Measurements from ENCODE around the gene ILK.

ILK gene

DNA sequence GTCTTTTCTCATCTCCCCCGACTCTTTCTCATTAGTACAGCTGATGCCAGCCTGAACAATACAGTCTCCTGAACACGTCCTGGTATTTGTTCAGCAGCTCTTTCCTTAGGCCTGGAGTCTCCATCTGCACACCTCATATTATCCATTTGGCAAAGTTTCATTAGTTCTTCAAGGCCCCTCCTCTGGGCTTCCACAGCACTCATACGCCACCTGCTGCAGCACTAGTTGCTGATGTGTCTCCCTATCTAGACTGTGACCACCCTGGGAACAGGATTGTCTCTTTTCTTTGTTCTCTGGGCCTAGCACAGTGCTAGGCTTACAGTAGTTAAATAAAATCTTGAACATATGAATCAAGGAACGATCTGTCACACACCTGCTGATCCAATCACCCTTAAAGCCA lies 34.9 kb downstream of the ILK start:
- DNase-seq, result no peak

DNA sequence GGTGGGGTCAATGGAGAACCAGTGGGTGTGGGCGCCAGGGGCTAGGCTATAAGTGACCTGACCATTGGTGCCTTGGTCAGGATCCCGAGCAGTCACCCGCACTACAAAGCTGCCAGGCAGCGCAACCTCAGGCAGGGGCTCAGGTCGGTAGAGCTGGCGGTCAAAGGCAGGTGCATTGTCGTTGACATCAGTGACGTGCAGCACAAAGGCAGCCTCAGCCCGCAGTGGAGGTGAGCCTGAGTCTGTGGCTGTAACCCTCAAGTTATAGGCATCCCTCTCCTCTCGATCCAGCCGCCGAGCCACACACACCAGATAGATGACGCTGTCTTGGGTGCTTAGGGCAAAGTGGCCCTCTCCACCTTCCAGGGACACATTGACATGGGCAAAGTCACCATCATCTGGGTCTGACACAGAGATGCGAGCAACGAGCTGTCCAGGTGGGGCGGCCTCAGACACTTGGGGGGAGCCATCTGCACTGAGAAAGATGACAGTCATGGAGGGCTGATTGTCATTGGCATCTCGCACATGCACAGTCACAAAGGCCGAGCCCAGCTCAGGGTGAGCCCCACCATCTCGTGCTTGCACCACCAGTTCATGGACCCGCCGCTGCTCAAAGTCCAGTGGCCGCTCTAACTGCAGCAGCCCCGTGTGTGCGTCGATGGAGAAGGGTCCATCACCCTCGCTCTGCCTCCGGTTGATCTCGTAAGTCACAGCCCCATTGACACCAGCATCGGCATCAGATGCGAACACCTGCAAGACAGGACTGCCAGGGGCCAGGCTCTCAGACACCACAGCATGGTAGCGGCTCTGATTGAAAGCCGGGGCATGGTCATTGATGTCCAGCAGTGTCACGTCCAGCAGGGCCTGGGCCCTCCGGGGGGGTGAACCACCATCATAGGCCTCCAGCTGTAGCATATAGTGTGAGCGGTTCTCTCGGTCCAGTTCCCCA lies 36.7 kb downstream of the ILK start:
- no peak for DNase-seq

DNA sequence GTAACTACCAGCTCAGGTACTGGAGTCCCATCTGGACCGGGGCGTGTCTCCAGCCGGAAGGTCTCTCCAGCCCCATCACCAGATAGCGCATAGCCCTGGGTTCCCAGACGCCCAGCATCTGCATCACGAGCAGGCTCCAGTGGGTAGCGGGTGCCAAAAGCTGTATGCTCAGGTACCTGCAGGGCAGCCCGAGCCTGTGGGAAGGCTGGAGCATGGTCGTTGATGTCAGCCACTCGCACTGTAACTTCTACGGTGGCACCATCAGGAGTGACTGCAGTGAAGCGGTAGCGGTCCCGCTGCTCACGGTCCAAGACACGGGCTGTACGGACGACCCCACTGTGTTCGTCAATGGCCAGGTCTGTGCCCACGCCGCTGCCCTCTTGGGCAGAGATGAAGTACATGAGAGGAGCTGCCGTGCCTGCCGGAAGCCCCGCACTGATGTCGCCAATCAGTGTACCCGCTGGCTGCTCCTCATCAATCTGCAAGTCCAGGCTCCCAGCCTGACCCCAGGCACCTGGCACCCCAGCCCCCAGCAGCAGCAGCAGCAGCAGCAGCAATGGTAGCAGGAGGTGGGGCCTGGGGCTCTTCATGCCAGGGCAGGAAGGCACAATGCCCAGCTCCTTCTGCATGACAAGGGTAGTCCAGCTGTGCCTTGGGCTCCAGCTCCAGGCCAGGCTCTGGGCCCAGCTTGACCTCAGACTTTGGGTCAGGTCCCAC lies 37.6 kb downstream of the ILK start:
- no peak for DNase-seq

DNA sequence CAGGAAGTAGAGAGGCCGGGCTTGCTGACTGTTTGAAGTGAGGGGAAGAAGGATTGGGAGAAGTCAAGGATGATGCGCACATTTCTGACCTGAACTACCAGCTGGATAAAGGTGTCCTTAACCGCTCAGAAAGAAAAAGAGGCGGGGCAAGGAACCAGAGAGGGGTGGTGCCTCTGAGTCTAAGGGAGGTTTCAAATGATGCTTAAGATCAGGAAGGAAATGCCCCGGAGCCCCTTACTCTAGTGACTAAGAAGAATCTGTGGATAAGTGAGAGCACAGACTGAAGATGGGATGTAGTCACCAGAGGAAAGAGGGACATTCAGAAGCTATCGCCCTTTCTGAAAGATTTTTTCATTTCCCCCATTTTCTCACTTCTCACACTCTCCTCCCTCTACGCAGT lies 39.4 kb downstream of the ILK start:
- DNase-seq, result no peak

DNA sequence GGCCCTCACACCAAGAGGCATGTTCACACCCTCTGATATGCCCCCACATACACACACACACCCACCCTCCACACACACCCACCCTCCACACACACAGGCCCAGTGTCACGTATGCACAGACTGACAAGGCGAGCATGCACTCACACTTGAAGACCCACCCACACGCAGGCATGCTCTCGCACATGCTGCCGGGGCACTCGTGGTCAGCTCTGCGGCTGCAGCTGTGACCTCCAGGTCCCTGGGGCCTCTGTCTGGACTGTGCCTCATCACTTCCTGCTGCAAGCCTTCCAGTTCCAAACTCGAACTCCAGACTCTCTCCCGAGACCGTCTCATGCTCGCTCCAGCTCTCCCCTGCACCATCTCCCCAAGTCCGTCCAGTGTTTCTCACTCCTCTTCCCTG lies 42.5 kb downstream of the ILK start:
- no peak for DNase-seq

DNA sequence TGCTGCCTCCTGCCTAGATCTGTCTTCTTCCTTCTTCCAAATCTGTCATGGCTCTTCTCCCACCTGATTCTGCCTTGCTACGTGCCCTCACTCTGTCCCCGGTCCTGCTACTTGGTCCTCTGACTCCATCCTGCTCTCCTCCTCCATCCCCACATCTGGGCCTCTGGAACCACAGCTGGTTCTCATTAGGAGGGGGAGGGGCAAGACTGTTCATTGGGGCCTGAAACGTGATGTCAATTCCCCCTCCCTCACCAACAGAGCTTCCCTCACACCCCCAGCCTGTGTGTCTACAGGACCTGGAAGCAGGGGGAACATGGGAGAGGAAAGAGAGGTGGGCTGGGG lies 43.0 kb downstream of the ILK start:
- no peak for DNase-seq

DNA sequence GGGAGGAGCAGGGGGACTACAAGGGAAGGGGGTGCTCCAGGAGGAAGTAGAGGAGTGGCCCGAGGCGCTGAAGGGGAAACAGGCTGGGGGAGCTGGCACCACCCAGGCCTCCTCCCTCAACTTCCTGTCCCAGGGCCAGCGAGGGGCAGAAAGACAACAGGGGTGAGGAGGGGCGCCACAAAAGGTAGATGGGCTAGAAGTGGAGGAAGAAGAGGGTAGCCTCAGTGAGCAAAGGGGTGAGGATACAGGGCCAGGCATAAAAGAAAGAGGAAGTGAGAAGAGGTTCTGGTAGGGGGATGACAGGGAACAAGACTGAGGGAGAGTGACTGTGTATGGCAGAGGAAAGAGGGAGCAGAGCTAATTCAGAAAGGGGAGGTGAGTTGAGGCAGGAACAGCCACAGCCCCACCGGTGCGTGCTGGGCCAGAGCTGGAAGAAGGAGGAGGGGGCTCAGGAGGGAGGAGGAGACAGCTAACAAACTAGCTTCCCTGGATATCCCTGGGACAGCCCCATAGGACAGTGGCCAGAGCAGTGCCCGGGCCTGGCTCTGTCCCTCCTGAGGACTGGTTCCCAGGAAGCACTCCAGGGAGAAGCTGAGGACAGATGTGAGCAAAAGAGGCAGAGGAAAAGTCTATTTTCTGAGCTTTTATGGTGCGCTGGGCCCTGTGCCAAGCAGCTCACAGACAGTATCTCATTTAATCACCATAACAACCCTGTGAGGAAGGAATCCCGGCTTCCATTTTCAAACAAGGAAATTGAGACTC lies 43.5 kb downstream of the ILK start:
- DNase-seq, result peak; percentile 19

DNA sequence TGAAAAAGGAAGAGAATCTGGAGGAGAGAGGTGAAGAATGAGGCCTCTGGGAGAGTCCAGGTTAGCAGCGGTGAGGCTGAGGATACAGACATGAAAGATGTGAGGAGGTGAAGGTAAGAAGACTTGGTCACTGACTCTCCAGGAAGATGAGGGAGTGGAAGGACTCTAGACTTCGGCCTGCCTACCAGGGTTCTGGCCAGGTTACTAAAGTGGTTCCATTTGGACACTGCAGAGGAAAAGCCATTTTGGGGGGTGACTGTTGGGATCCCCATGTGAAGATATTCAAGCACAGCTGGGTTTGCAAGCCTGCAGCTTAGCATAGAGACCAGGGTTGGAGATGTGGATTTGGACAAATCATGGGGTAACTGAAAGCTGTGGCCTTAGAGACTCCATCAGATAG lies 44.3 kb downstream of the ILK start:
- DNase-seq, result no peak

DNA sequence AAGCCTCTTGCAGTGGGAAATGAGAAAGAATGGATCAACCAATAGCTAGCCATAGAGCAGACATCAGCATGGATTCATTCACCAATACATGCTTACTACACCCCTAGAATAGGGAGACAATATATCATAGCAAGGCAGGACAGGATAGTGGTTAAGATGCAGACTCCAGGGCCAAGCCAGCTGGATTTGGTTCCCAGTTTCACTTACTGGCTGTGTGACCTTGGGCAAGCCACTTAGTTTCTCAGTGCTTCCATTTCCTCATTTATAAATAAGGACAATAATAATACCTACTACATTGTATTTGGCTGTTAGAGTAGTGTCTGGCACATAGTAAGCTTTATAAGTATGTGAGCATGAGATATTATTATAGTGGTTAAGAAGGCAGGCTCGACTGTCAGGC lies 44.9 kb downstream of the ILK start:
- DNase-seq, result no peak

DNA sequence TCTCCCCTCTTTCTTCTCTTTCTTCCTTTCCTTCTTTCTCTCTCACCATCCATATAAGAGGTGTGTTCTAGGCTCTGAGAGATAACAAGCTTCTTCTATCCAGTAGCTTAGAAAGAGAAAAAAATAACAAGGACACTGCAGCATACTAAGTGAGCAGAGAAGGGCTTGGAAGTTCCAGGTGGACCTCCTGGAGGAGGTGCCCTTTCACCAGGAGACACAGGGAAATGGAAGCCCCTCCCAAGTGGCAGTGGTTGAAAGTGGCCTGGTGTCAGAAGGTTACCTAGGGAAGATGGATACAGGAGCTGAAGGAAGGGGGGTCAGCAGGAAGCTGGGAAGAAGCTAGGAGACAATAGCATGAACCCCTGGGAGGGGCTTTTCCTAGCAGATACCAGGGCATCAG lies 46.5 kb downstream of the ILK start:
- DNase-seq, result no peak

DNA sequence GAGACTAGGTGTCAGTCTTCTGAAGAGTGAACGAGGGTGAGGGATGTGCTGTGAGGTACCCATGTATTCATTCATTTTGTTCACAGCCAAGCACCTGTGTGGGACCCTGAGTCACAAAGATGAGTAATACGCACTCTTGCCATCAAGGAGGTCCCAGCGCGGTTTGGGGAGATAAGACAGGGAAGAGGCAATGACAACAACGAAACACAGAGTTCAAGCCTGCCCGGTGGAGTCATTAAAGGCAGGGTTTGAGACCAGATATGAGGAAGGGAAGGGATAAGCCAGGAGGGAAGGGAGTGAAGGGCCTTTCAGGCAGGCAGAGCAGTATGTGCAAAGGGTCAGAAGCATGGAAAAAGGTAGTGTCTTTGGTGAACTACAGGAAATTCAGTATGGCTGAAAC lies 47.4 kb downstream of the ILK start:
- no peak for DNase-seq

DNA sequence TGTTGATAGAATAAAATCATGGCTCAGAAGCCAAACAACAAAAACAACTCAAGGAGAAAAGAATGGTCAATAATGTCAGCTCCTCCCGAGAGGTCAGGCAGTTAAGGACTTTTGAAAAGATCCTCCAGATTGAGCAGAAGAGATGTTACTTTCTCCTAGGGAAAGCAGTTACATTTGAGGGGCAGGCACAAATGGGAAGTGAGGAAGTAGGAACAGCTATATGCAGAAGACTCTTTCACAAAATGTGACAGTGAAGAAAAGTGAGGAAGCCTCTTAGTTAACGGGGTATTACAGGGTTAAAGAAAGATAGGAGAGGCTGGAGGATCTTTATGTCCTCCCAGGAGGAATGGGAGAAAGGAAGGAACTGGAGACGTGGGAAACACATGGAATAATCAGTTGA lies 48.6 kb downstream of the ILK start:
- no peak for DNase-seq

DNA sequence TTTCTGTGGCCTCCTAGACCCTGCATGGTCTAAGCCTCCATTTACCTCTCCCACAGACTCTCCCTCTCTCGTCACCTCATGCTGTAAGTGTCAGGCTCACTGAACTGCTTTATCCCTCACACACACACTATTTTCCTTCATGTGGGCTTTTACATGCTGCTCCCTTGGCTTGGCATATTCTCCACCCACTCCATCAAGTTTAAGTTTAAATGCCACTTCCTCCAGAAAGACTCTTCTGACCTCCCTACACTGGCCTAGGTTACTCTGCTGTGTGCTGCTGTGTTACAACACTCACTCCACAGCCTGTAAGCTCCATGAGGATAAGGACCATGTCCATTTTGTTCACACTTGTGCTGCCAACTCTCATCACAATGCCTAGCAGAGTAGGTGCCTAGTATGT lies 49.5 kb downstream of the ILK start:
- DNase-seq, result no peak

DNA sequence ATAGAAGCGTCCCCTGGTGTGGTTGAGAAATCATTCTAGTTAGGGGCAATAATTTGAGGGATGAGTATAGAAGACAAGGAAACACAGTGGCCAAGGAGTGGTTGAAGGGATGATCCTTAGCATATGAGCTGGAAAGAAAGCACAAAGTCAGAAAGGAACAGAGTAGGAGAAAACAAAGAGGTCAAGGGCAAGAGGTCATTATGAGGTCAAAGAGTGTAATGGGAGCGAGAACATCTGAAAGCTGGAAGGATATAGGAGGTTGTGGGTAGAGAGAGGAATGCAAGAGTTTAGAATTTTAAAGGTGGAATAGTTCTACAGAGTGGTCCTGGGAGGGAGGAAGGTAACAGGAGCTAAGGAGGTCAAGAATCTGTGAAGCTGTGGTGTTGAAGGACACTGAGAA lies 50.1 kb downstream of the ILK start:
- DNase-seq, result no peak

DNA sequence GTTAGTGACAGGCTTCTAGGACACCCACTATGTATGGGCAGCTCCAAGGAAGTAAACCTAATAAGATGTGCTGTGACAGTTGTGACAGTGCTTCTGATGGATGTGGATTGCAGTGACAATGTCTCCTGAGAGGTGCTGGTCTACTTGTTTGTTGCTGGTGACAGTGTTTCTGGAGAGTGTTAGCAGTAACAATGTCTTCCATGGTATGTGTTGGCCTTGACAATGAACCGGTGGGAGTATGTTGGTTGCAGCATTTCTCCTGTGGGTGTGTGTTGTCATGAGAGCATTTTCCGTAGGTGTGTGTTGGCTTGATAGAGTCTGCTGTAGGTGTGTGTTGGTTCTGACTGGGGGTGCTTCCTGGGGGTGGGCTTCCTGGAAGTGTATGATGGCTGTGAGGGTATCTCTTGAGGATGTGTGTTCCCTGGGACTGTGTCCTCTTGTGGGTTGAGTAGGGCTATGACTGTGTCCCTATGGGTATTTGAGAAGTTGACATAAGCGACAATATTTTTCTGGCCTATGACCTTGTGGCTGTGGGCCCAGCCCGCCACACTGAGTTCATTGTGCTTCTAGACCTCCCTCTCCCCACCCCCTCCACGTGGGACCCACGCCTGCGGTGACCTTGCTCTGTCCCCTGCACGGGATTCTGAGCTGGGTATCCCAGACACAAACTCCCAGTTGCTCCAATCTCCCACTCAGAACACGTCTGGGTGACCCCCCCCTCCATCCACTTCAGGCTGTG lies 50.9 kb downstream of the ILK start:
- no peak for DNase-seq

DNA sequence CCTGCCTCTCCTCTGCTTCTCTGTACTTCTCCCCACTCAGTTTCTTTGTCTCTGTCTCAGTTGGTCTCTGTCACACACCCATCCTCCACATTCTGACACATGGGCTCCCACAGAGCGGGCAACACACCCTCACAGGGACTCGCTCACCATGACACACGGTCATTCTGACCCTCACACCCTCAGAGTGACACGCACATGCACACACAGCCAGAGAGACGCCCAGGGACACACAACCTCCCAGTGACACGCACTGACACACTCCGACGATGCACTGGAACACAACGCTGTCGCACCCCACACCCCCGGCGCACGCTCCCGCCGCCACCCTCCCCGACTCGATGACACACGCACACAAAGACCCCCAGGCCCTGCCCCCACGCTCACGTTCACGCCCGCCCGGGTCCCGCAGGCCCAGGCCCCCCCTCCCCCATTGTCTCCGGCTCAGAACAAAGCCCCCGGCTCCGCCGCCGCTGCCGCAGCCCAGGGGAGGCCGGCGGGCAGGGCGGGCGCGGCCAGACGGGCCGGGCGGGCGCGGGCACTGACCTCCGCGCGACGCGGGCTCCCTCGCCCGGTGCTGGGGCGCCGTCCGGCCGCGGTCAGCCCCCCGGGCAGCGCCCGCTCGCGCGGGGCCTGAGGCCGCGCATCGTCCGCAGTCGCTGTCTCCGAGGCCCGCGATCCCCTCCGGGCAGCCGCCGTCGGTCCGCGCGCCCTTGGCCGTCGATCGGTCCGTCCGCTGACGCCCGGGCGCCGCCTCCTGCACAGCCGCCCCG lies 51.6 kb downstream of the ILK start:
- peak; percentile 37 for DNase-seq

DNA sequence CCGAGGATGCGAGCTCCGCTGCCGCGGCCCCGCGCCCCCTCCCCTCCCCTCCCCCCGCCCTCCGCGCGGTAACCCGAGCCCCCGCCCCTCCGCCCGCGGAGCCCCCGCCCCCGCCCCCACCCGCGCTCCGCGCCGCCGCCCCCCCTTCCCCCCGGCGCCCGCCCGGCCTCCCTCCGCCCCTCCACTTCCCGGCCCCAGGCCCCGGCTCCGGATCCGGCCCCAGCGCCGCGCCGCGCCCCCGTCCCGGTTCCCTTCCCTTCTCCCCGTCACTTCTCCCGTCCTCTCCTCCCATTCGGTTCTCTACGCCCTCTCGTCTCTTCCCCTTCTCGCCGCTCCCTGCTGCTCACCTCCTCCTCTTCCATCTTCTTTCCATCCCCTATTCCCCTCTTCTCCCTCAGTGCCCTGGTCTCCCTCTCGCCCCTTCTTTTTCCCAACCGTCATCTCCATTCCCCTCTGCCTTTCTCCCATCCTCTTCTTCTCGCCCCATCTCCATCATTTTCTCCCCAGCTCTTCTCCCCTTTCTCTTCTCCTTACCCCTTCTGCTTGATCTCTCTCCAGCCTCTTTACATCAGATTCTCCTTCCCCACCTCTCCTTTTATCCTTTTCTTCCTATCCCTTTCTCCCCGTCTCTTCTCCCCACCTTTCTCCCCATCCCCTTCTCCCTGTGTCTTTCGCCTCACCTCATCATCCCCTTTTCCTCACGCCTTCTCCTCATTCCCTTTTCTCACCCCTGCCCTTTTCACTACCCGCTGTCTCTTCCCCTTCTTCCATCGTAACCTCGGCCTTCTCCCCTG lies 52.4 kb downstream of the ILK start, which contains the start of gene DCHS1:
DCHS1 (minus strand) TSS at position 20 of the 794 bp plus-strand sequence. CDS start 14,196 bp downstream, outside the sequence.
- no peak for DNase-seq

DNA sequence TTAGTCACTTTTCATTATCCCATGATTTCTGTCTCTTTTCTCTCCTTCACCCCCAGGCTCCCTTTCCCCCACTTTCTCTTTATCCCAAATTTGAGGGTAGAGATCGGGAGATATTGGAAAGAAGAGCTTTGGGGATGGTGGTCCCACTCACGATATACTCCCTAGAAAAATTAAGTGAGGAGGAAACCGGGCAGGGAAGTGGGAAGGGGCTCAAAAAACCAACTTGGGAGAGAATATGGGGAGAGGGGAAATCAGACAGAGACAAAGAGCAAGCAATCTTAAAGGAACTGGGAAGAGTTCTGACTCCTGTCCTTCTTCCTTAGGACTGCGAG lies 53.0 kb downstream of the ILK start:
- no peak for DNase-seq

DNA sequence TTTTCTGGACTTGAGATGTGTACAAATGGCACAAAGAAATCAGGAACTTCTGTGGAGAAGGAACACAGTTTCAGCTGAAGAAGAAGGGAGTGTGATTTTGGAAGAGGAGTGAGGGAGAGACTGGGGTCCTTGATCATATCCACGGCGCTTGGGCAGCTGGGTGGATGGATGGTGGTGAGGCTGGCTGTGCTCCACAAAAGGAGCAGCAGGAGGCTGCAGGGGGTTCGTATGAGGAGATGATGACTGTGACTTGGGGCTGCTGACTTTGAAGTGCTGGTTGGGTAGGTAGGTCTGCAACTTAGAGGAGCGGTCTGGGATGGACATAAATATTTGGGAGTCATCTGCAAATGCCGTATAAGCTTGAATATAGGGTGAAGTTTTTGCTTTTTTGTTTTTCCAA lies 53.4 kb downstream of the ILK start:
- DNase-seq, result no peak

DNA sequence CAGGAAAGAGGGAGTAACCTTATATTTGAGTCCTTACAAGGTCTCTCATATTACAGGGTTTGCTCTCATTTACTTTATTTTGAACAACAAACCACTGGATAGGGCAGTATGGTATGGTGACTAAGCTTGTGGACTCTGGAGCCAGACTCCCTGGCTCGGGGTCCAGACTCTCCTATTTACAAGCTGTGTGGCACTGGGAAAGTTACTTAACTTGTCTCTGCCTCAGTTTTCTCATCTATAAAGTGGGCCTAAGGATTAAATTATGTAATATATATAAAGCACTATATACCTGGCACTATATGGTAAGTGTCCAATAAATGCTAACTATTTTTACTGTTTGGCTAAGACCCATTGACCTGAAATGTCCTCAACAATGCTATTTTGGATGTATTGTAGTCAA lies 53.8 kb downstream of the ILK start:
- no peak for DNase-seq

DNA sequence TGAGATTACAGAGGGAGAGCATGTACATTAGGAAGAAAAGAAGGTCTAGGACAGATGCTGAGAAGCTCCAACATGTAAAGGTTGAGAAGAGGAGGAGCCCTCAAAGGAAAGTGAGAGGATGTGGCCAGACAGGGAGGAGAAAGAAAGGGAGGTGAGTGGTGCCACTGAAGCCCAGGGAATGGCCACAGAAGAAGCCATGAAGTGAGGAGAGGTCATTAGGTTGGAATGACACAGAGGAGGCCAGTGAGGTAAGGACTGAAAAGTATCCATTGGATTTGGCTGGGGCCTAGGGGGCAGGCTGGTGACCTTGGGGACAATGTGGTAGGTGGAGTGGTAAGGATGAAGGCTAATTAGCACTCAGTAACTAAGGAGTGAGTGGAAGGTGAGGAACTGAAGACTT lies 55.1 kb downstream of the ILK start:
- DNase-seq, result no peak
